ENCODE data around the gene ZNG1F.
"Not testable (repeated sequence)": the region's sequence is repeated elsewhere in the genome, so short reads cannot be mapped to it uniquely, and the experiment has no call there.

ZNG1F gene

DNA sequence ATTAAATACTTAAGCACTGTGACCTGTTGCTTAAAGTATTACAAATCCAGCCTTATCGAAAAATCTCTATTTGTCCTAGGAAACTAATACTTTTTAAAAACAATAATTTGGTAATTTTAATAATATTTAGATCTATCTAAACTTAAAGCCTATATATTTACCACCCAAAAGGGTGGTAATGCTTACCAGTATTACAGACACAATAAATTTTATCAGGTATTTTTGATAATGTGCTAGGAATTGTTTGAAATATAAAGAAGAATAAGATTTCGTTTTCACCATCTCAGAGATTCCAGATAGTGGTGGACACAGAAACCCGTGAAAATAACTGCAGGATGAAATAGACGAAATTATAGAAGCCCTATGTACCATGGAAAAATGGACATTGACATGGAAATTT is 68.4 kb downstream of the ZNG1F start:
- not testable (repeated sequence) for DNase-seq

DNA sequence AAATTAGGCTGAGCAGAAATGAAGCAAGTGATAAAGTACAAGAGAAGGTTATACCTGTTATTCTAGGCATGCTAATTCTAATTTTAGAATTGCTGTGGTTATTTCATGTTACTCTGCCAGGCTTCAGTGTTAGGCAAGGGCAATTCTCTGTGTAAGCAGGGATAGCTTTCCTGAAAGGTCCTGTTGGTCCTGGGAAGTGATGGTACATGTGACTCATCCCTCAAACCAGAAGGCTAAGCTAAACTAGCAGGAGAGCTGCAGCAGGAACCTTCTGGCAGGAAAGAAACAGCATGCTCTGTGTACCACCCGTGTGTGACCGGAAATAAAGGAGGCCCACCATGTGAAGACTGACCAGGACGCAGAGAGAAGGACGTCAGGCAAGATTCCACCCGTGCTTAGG is 69.4 kb downstream of the ZNG1F start:
- DNase-seq: not testable (repeated sequence)

DNA sequence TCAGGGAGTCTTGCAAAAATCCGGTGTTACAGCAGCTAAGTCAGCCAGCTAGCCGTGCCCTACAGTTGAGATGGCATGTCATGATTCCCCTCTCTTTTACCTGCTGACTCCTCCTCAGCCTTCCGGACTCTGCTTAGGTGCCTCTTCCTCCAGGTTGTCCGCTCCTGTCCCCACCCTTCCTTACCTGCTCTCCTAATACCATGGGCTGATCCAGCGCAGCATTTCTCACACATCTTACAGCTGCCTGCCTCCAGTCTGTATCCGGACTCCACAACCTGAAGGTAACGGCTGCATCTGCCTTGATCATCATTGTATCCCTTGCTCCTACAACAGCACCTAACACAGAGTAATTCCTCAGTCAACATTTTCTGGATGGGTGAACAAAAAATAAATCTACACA is 69.8 kb downstream of the ZNG1F start:
- not testable (repeated sequence) for DNase-seq

GRCh38 chr9:41113348-41113747 is 75.8 kb downstream of the ZNG1F start:
- not testable (repeated sequence) for DNase-seq

DNA sequence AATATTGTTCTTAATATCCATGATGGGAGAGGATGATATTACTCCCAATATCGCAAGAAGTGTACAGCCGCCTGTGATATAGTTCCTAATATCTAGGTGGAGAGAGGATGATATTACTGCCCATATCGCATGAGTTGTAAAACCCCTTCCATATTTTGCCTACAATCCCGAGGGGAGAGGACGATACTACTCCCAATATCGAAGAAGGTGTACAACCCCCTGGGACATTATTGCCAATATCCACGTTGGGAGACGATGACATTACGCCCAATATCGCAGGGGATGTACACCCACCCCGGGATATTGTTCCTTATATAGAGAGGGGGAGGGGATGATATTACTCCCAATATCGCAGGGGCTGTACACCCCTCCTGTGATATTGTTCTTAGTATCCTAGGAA is 77.7 kb downstream of the ZNG1F start:
- DNase-seq: not testable (repeated sequence)

DNA sequence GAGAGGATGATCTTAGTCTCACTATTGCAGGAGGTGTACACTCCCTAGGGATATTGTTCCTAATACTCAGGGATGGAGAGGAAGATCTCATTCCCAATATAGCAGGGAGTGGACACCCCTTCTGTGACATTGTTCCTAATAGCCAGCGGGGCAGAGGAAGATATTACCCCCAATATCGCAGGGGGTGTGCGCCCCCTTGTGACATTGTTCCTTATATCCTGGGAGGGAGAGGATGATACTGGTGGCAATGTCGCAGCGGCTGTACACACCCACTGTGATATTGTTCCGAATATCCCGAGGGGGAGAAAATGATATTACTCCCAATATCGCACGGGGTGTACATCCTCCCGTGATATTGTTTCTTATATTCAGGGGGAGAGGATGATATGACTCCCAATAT is 78.2 kb downstream of the ZNG1F start:
- DNase-seq: peak in 1 of 2 donors; percentile 4

DNA sequence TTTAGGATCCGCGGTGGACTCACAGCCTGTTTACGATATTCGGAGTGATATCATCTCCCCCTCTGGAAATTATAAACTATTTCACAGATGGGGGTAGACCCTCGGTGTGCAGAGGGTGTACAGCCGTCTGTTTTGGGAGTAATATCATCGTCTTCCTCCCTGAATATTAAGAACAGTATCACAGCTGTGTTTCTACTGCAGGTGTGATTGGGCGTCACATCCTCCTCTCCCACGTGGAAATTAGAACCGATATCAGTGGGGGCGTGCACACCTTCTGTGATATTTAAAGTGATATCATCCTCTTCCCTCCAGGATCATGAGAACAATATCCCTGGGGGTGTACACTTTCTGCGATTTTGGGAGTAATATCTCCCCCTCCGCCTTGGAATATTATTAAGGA is 79.9 kb downstream of the ZNG1F start:
- DNase-seq: not testable (repeated sequence)

- not testable (repeated sequence) for DNase-seq
Measured at GRCh38 chr9:41108816-41109215, 80.3 kb downstream of the ZNG1F start.

- not testable (repeated sequence) for DNase-seq
Measured at GRCh38 chr9:41106472-41107116, 82.5 kb downstream of the ZNG1F start.

DNA sequence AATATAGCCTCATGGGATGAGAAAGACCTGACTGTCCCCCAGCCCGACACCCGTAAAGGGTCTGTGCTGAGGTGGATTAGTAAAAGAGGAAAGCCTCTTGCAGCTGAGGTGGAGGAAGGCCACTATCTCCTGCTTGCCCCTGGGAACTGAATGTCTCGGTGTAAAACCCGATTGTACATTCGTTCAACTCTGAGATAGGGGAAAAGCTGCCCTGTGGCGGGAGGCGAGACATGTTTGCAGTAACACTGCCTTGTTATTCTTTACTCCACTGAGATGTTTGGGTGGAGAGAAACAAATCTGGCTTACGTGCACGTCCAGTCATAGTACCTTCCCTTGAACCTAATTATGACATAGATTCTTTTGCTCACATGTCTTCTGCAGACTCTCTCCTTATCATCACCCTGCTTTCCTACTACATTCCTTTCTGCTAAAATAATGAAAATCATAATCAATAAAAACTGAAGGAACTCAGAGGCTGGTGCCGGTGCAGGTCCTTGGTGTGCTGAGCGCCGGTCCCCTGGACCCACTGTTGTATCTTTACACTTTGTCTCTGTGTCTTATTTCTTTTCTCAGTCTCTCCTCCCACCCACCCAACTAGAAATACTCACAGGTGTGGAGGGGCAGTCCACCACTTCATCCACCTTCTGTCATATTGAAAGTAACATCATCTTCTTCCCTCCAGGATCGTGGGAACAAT is 83.4 kb downstream of the ZNG1F start:
- not testable (repeated sequence) for DNase-seq

DNA sequence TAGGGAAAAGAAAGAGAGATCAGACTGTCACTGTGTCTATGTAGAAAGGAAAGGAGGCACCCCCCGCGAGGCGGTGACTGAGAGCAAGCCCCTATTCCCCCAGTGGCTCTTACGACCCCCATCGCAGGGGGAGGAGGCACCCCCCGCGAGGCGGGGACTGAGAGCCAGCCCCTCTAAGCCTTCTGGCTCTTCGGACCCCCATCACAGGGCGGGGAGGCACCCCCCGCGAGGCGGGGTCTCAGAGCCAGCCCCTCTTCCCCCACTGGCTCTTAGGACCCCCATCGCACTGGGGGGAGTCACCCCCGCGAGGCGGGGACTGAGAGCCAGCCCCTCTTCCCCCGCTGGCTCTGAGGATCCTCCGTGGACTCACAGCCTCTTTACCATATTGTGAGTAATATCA is 84.6 kb downstream of the ZNG1F start:
- DNase-seq: not testable (repeated sequence)

GRCh38 chr9:41100508-41100907 is 88.6 kb downstream of the ZNG1F start:
- not testable (repeated sequence) for DNase-seq

GRCh38 chr9:41098759-41099158 is 90.4 kb downstream of the ZNG1F start:
- peak; percentile 32 to 42 for DNase-seq

GRCh38 chr9:41095060-41095459 is 94.1 kb downstream of the ZNG1F start:
- DNase-seq: not testable (repeated sequence)

DNA sequence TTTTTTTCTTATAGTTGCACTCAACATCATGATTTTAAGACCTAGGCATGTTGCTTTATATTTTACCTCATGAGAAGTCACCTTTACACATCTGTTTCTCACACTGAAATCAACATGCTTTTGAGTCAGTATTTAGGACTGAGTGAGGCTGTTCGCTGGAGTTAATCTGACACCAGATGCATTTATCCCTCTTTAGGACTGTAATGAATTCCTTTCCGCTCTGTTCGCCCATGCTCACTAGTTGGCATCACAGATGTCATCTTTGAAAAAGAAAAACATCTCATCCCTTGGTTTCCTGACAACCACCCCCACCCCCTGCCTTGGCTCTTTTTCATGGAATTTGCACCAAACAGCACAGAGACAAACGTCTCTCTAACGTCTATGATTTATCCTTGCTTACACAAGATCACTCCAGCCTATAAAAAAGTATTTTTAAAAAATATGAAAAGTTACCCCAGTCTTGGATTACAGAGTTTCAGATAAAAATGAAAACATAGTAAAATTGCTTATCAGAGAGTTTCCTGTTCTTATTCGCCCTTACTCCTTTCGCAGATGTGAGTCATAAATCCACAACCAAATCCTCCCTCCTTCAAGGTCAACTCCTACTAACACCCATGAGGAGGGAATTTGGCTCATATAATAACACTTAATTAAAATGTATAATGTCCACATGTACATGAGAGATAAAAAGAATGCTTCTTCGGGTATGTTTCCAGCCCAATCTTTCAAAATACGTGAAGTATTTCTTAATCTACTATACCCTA is 94.9 kb downstream of the ZNG1F start:
- not testable (repeated sequence) for DNase-seq

DNA sequence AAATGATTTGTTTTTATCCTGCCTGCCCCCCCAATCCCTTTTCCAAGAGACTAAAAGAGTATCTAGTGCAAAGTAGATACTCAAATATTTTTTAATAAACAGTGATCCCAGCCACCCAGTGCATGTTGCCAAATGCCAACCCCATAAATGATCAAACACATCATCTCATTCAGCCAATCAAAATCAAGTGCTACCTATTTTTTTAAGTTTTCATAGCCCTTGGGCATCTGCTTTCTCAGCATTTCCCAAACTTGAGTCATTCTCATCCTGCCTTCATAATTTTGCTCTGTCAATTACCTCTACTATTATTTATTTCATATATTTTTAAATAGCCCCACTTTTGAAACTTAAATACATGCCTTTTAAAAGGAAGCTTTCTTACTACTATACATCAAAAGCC is 98.2 kb downstream of the ZNG1F start:
- DNase-seq: not testable (repeated sequence)

DNA sequence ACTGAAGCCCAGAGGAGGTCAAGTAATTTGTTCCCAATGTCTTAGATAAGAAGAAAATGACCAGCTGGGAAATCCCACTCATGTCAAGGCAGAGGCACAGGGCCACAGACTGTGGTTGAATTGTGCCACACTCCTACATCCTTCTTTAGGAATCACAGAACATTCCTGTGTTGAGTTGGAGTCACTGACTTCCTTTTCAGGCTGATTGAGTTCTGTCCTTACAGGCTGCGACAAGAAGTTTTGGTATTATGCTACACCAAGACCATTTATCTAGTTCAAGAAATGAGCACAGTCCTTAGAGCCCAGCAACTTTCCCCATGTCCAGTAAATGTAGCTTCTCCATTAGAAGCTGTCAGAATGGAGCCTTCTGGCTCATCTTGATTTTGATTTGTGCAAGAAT is 98.7 kb downstream of the ZNG1F start:
- peak in 1 of 2 donors; percentile 19 for DNase-seq

DNA sequence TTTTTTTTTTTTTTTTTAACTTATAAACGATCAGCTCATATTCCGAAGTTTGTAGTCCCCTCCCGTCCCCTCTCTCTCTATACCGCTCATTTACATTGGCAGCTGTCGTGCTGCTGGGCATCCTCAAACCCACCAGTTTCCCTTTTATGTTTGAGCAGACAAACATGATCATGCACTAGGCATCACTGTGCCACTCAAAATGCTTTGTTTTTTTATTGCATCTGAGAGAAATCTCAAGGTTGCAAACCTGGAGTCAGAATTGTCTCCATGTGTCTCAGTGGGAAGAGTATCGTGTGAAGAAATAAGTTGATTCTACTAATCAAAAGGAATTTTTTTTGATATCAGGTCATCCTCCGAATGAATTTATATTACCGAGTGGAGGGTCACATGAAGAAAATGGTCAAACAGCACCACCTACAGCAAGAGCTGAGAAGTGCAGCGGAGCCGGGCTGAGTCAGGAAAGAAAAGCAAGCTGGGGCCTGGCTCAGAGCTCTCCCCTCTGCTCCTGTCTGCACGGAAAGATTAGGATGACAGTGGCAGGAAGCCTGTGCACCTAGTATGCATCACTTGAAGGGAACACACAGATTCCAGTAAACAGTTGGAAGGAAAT is 100.6 kb downstream of the ZNG1F start:
- not testable (repeated sequence) for DNase-seq

DNA sequence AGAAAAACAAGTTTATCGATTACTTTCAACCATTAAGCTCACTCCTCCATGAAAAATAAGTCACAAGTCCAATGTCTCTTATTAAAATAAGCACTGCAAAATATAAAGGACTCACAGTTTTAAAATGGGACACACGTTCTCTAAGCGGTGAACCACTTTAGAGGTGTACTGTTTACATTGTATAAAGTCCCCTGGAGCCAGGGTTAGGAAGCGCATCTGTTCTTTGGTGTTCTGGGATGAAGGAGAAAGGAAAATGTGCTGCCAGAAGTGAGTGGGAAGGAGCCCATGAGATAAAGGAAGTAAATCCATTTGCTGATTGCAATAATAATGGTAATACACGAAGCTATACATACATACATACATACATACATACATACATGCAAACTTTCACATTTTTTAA is 101.2 kb downstream of the ZNG1F start:
- DNase-seq: not testable (repeated sequence)

- DNase-seq: not testable (repeated sequence)
Measured at GRCh38 chr9:41087157-41087780, 101.8 kb downstream of the ZNG1F start.

DNA sequence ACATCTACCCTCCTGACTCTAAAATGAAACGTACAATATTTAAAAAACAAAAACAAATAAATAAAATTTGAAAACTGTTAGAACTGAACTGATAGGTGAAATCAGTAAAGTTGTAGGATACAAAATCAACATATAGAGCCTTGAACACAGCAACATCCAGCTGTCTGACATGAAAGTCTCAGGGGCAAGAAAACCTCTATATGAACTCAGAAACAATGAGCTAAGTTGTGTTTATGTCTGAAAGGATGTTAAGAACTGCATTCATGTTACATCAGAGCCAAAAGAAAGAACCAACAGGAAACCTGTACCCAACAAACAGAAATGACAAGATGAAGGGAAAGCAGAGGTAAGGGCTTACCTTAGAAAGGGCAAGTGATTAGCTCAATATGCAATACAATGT is 102.4 kb downstream of the ZNG1F start:
- DNase-seq: not testable (repeated sequence)

DNA sequence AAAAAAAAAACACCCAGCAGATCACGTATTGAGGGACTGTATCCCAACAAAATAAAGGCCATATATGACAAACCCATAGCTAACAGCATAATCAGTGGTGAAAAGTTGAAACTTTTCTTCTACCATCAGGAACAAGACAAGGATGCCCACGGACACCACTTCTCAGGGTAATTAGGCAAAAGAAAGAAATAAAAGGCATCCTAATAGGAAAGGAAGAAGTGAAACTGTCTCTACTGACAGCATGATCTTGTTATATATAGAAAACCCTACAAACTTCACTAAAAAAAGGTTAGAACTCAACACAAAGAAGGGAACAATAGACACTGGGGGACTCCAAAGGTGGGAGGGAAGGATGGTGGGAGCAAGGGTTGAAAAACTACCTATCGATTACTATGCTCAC is 102.9 kb downstream of the ZNG1F start:
- DNase-seq: not testable (repeated sequence)

GRCh38 chr9:41082358-41082757 is 106.8 kb downstream of the ZNG1F start:
- not testable (repeated sequence) for DNase-seq

Measured in inflammatory macrophage treated with lipopolysaccharide for 1 hour (primary cell).